Measurements from ENCODE around the gene METRNL. TPM values are rescaled to one million over a fixed set of nuclear protein-coding genes. Genes with fewer than 3 reads are reported as not detected.
"Not testable (repeated sequence)": the region's sequence is repeated elsewhere in the genome, so short reads cannot be mapped to it uniquely, and the experiment has no call there.

METRNL gene
- total RNA-seq, 1 donor = 140 TPM

DNA sequence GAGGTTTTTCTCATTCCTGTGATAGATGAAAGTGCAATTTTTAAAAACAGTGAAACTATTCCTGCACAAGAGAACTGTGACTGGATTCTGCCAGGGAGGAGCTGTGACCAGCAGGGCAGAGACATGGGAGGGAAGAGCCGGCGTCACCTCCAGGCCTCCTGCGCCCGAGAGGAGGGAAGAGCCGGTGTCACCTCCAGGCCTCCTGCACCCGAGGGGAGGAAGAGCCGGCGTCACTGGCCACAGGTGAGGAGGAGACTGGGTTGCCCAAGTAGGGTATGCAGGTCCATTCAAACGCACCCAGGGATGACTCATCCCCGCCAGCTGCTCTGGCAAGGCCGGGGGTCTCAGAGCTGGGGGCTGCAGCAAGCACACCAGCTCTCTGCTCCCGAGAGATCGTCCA, 56.7 kb downstream of the METRNL start:
- H2AFZ ChIP-seq (ENCODE audit: low read length) = no peak overlapping the region
- no peaks in the 10 kb centered on the region for H3K79me2 ChIP-seq (ENCODE audit: insufficient read depth, low read length)
- no peaks in the 10 kb centered on the region for H3K4me1 ChIP-seq (ENCODE audit: insufficient read depth, low read length)
- H3K27ac ChIP-seq (ENCODE audit: low read depth, low read length) = no peak overlapping the region
- no peaks in the 10 kb centered on the region for H4K20me1 ChIP-seq (ENCODE audit: insufficient read depth, low read length)
- peak; percentile 64 for DNase-seq (ENCODE audit: insufficient read length, low spot score, missing footprints)
- no peak overlapping the region for H3K4me2 ChIP-seq (ENCODE audit: insufficient read depth, low read length)
- no peak overlapping the region for H3K4me3 ChIP-seq (ENCODE audit: insufficient read depth, low read length)
- H3K9me3 ChIP-seq (ENCODE audit: low read depth, low read length) = no peaks in the 10 kb centered on the region
- TF ChIP-seq, protein P1, sequence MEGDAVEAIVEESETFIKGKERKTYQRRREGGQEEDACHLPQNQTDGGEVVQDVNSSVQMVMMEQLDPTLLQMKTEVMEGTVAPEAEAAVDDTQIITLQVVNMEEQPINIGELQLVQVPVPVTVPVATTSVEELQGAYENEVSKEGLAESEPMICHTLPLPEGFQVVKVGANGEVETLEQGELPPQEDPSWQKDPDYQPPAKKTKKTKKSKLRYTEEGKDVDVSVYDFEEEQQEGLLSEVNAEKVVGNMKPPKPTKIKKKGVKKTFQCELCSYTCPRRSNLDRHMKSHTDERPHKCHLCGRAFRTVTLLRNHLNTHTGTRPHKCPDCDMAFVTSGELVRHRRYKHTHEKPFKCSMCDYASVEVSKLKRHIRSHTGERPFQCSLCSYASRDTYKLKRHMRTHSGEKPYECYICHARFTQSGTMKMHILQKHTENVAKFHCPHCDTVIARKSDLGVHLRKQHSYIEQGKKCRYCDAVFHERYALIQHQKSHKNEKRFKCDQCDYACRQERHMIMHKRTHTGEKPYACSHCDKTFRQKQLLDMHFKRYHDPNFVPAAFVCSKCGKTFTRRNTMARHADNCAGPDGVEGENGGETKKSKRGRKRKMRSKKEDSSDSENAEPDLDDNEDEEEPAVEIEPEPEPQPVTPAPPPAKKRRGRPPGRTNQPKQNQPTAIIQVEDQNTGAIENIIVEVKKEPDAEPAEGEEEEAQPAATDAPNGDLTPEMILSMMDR (IDR thresholded peaks at IDR 0.05; ENCODE audit: extremely low read depth, low read depth, low read length) = no peak
- H3K36me3 ChIP-seq (ENCODE audit: insufficient read depth, low read length) = no peaks in the 10 kb centered on the region
- peaks cover 6% of the 10 kb centered on the region for H3K27me3 ChIP-seq (ENCODE audit: insufficient read depth, low read length)

DNA sequence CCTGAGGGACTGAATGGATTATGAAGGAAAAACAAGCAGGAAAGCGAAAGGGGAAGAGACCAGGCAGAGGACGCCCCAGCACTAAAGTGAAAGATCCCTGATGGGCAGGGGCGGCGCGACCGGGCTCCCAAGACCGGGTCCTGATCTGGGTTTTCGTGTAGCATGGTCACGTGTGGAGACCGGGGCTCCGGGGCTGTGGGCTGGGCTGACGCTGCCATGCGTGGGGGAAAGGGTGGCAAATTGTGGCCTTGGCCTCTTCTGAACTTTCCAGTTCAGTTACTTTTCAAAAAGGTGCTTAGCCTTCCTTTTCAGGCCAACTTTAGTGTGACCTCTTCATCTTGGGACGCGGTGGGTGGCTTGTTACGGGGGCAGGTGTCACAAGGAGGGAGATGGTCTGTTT, 57.5 kb downstream of the METRNL start:
- no peaks in the 10 kb centered on the region for H3K79me2 ChIP-seq (ENCODE audit: insufficient read depth, low read length)

GRCh38 chr17:83137523-83137922, 58.1 kb downstream of the METRNL start:
- Histone ChIP-seq H2AFZ (ENCODE audit: low read length) (no peak overlapping the region), H3K27ac (ENCODE audit: low read depth, low read length) (no peak overlapping the region)

More for the DNA sequence above, 57.5 kb downstream of the METRNL start:
- H3K27me3 ChIP-seq (ENCODE audit: insufficient read depth, low read length) = peaks cover 6% of the 10 kb centered on the region
- H3K4me2 ChIP-seq (ENCODE audit: insufficient read depth, low read length) = no peak overlapping the region
- H3K27ac ChIP-seq (ENCODE audit: low read depth, low read length) = no peak overlapping the region
- H3K9me3 ChIP-seq (ENCODE audit: low read depth, low read length) = no peaks in the 10 kb centered on the region
- TF ChIP-seq, protein P1 (IDR thresholded peaks at IDR 0.05; ENCODE audit: extremely low read depth, low read depth, low read length) = no peak
- no peak overlapping the region for H3K4me3 ChIP-seq (ENCODE audit: insufficient read depth, low read length)
- H3K36me3 ChIP-seq (ENCODE audit: insufficient read depth, low read length) = no peaks in the 10 kb centered on the region
- H2AFZ ChIP-seq (ENCODE audit: low read length) = no peak overlapping the region
- peak; percentile 45 for DNase-seq (ENCODE audit: insufficient read length, low spot score, missing footprints)
- no peaks in the 10 kb centered on the region for H3K4me1 ChIP-seq (ENCODE audit: insufficient read depth, low read length)
- H4K20me1 ChIP-seq (ENCODE audit: insufficient read depth, low read length) = no peaks in the 10 kb centered on the region

DNA sequence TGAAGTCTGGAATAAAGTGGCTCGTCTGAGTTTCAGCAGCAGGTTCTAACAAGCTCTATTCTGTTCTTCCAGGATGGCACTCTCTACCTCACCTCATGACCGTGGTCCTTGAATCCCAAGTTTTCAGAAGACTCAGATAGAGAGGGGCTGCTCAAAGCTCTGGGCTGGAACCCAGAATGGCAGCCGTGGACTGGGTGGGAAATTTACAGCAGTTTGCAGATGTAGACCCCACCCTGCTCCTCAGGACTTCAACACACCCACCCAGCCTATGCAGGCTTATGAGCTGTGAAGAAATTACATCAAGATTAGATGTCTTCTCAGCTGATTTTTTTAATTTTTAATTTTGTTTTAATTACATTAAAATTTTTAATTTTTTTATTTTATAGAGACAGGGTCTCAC, 59.4 kb downstream of the METRNL start:
- H3K79me2 ChIP-seq (ENCODE audit: insufficient read depth, low read length) = no peaks in the 10 kb centered on the region
- H2AFZ ChIP-seq (ENCODE audit: low read length) = no peak overlapping the region
- no peak overlapping the region for H3K4me2 ChIP-seq (ENCODE audit: insufficient read depth, low read length)
- TF ChIP-seq, protein P1 (IDR thresholded peaks at IDR 0.05; ENCODE audit: extremely low read depth, low read depth, low read length) = no peak
- H3K4me1 ChIP-seq (ENCODE audit: insufficient read depth, low read length) = no peaks in the 10 kb centered on the region
- no peaks in the 10 kb centered on the region for H4K20me1 ChIP-seq (ENCODE audit: insufficient read depth, low read length)
- H3K9me3 ChIP-seq (ENCODE audit: low read depth, low read length) = no peaks in the 10 kb centered on the region
- DNase-seq (ENCODE audit: insufficient read length, low spot score, missing footprints) = peak; percentile 39
- no peak overlapping the region for H3K27ac ChIP-seq (ENCODE audit: low read depth, low read length)
- no peak overlapping the region for H3K4me3 ChIP-seq (ENCODE audit: insufficient read depth, low read length)
- H3K36me3 ChIP-seq (ENCODE audit: insufficient read depth, low read length) = no peaks in the 10 kb centered on the region
- peaks cover 6% of the 10 kb centered on the region for H3K27me3 ChIP-seq (ENCODE audit: insufficient read depth, low read length)

More at GRCh38 chr17:83137523-83137922, 58.1 kb downstream of the METRNL start:
- H3K4me1 ChIP-seq (ENCODE audit: insufficient read depth, low read length) = no peaks in the 10 kb centered on the region
- TF ChIP-seq, protein P1 (IDR thresholded peaks at IDR 0.05; ENCODE audit: extremely low read depth, low read depth, low read length) = no peak
- DNase-seq (ENCODE audit: insufficient read length, low spot score, missing footprints) = peak; percentile 9
- no peaks in the 10 kb centered on the region for H3K36me3 ChIP-seq (ENCODE audit: insufficient read depth, low read length)
- no peaks in the 10 kb centered on the region for H3K9me3 ChIP-seq (ENCODE audit: low read depth, low read length)
- no peaks in the 10 kb centered on the region for H4K20me1 ChIP-seq (ENCODE audit: insufficient read depth, low read length)
- H3K27me3 ChIP-seq (ENCODE audit: insufficient read depth, low read length) = peaks cover 6% of the 10 kb centered on the region
- no peak overlapping the region for H3K4me2 ChIP-seq (ENCODE audit: insufficient read depth, low read length)
- no peak overlapping the region for H3K4me3 ChIP-seq (ENCODE audit: insufficient read depth, low read length)
- H3K79me2 ChIP-seq (ENCODE audit: insufficient read depth, low read length) = no peaks in the 10 kb centered on the region

- not testable (repeated sequence) for H2AFZ ChIP-seq (ENCODE audit: low read length); H3K27me3 ChIP-seq (ENCODE audit: insufficient read depth, low read length); H3K27ac ChIP-seq (ENCODE audit: low read depth, low read length); H3K4me2 ChIP-seq (ENCODE audit: insufficient read depth, low read length); H3K79me2 ChIP-seq (ENCODE audit: insufficient read depth, low read length); H4K20me1 ChIP-seq (ENCODE audit: insufficient read depth, low read length); H3K4me1 ChIP-seq (ENCODE audit: insufficient read depth, low read length); H3K36me3 ChIP-seq (ENCODE audit: insufficient read depth, low read length); H3K4me3 ChIP-seq (ENCODE audit: insufficient read depth, low read length); H3K9me3 ChIP-seq (ENCODE audit: low read depth, low read length)
- peak; percentile 4 for DNase-seq (ENCODE audit: insufficient read length, low spot score, missing footprints)
Measured at GRCh38 chr17:83139541-83140248, 60.3 kb downstream of the METRNL start.

GRCh38 chr17:83140249-83140566, 60.8 kb downstream of the METRNL start:
- not testable (repeated sequence) for DNase-seq (ENCODE audit: insufficient read length, low spot score, missing footprints); H3K36me3 ChIP-seq (ENCODE audit: insufficient read depth, low read length); H4K20me1 ChIP-seq (ENCODE audit: insufficient read depth, low read length); H3K4me3 ChIP-seq (ENCODE audit: insufficient read depth, low read length); H3K27me3 ChIP-seq (ENCODE audit: insufficient read depth, low read length); H2AFZ ChIP-seq (ENCODE audit: low read length); H3K27ac ChIP-seq (ENCODE audit: low read depth, low read length); H3K4me2 ChIP-seq (ENCODE audit: insufficient read depth, low read length); H3K79me2 ChIP-seq (ENCODE audit: insufficient read depth, low read length); H3K9me3 ChIP-seq (ENCODE audit: low read depth, low read length)
- H3K4me1 ChIP-seq (ENCODE audit: insufficient read depth, low read length) = peaks cover 11% of the 10 kb centered on the region

Data from osteoblast (primary cell).